H9 (cell line): ENCODE results near the gene LRRC15. TPM values are rescaled to one million over a fixed set of nuclear protein-coding genes. Genes with fewer than 3 reads are reported as not detected.

Experiments
- DNase-seq: peaks from one replicate; pipeline ENCODE4 v3.0.0-alpha.2; 2017
- H2AFZ ChIP-seq: one replicate; pipeline ENCODE4 v1.6.1; 2013; ENCODE audit warnings: mild to moderate bottlenecking, low read length, control low read depth, moderate library complexity
- H2AK5ac ChIP-seq: 2 replicates; pipeline ENCODE4 v1.6.1; 2013; ENCODE audit warnings: low read length, control low read depth, mixed read lengths; ENCODE audit not compliant: insufficient read length
- H2BK120ac ChIP-seq: one replicate; pipeline ENCODE4 v1.6.1; 2013; ENCODE audit warnings: low read depth, mild to moderate bottlenecking, low read length, control low read depth, inconsistent platforms; ENCODE audit not compliant: poor library complexity, severe bottlenecking
- H2BK12ac ChIP-seq: 2 replicates; pipeline ENCODE4 v1.6.1; 2013; ENCODE audit warnings: low read length, control low read depth, mixed read lengths, low read depth; ENCODE audit not compliant: insufficient read length
- H2BK15ac ChIP-seq: 2 replicates; pipeline ENCODE4 v1.6.1; 2013; ENCODE audit warnings: low read depth, low read length, control low read depth
- H2BK20ac ChIP-seq: one replicate; pipeline ENCODE4 v1.6.1; 2013; ENCODE audit warnings: low read depth, mild to moderate bottlenecking, low read length, control low read depth, inconsistent platforms; ENCODE audit not compliant: poor library complexity, severe bottlenecking
- H2BK5ac ChIP-seq: 2 replicates; pipeline ENCODE4 v1.6.1; 2013; ENCODE audit warnings: low read length, control low read depth, mixed read lengths; ENCODE audit not compliant: insufficient read length
- H3K14ac ChIP-seq: 2 replicates; pipeline ENCODE4 v1.6.1; 2013; ENCODE audit warnings: low read length, control low read depth; ENCODE audit not compliant: insufficient read depth
- H3K18ac ChIP-seq: 2 replicates; pipeline ENCODE4 v1.6.1; 2013; ENCODE audit warnings: low read depth, mild to moderate bottlenecking, mixed read lengths, low read length, control low read depth; ENCODE audit not compliant: insufficient read length
- H3K23ac ChIP-seq: 2 replicates; pipeline ENCODE4 v1.6.1; 2013; ENCODE audit warnings: low read length, control low read depth, mixed read lengths, low read depth; ENCODE audit not compliant: insufficient read length
- H3K23me2 ChIP-seq: 2 replicates; pipeline ENCODE4 v1.6.1; 2013; ENCODE audit warnings: low read depth, mild to moderate bottlenecking, mixed read lengths, low read length, control low read depth; ENCODE audit not compliant: insufficient read length, poor library complexity, severe bottlenecking
- H3K27ac ChIP-seq: 2 replicates; pipeline ENCODE4 v1.5.1; 2013; ENCODE audit warnings: low read length, control low read depth, mixed read lengths, low read depth; ENCODE audit not compliant: insufficient read length
- H3K27me3 ChIP-seq: 2 replicates; pipeline ENCODE4 v1.6.1; 2013; ENCODE audit warnings: low read length, control low read depth, inconsistent platforms; ENCODE audit not compliant: insufficient read depth
- H3K4ac ChIP-seq: 2 replicates; pipeline ENCODE4 v1.6.1; 2013; ENCODE audit warnings: low read depth, mild to moderate bottlenecking, control low read depth, inconsistent platforms, low read length, moderate library complexity
- H3K4me1 ChIP-seq: 2 replicates; pipeline ENCODE4 v1.6.1; 2013; ENCODE audit warnings: low read length, control low read depth, inconsistent platforms; ENCODE audit not compliant: insufficient read depth
- H3K4me2 ChIP-seq: 2 replicates; pipeline ENCODE4 v1.6.1; 2013; ENCODE audit warnings: low read length, control low read depth, mixed read lengths; ENCODE audit not compliant: insufficient read length, insufficient read depth
- H3K56ac ChIP-seq: 2 replicates; pipeline ENCODE4 v1.6.1; 2013; ENCODE audit warnings: low read depth, mild to moderate bottlenecking, mixed read lengths, low read length, control low read depth; ENCODE audit not compliant: insufficient read length
- H3K79me1 ChIP-seq: 2 replicates; pipeline ENCODE4 v1.6.1; 2013; ENCODE audit warnings: low read depth, mild to moderate bottlenecking, moderate library complexity, low read length, control low read depth, inconsistent platforms; ENCODE audit not compliant: insufficient read depth, poor library complexity, severe bottlenecking
- H3K79me2 ChIP-seq: 2 replicates; pipeline ENCODE4 v1.6.1; 2013; ENCODE audit warnings: low read length, control low read depth, inconsistent platforms; ENCODE audit not compliant: insufficient read depth
- H3K9ac ChIP-seq: 2 replicates; pipeline ENCODE4 v1.6.1; 2013; ENCODE audit warnings: low read length, control low read depth, mixed read lengths; ENCODE audit not compliant: insufficient read length; ENCODE audit errors: extremely low read depth
- H3K9me3 ChIP-seq: one replicate; pipeline ENCODE4 v1.6.1; 2013; ENCODE audit warnings: low read depth, low read length, inconsistent platforms; ENCODE audit not compliant: control insufficient read depth
- H3T11ph ChIP-seq: one replicate; pipeline ENCODE4 v1.6.1; 2013; ENCODE audit warnings: mild to moderate bottlenecking, low read length, control low read depth, inconsistent platforms
- H4K20me1 ChIP-seq: one replicate; pipeline ENCODE4 v1.6.1; 2013; ENCODE audit not compliant: control insufficient read depth, insufficient read length, insufficient read depth
- H4K5ac ChIP-seq: 2 replicates; pipeline ENCODE4 v1.6.1; 2013; ENCODE audit warnings: low read depth, mild to moderate bottlenecking, mixed read lengths, low read length, control low read depth; ENCODE audit not compliant: insufficient read length
- H4K8ac ChIP-seq: replicated peaks from 2 replicates; pipeline ENCODE4 v1.6.1; 2013; ENCODE audit warnings: low read length, control low read depth, mixed read lengths, low read depth; ENCODE audit not compliant: insufficient read length
- H4K91ac ChIP-seq: 2 replicates; pipeline ENCODE4 v1.6.1; 2013; ENCODE audit warnings: low read depth, mild to moderate bottlenecking, moderate library complexity, mixed read lengths, low read length, control low read depth; ENCODE audit not compliant: insufficient read length
- H3K27ac Mint-ChIP-seq, 3 experiments: 2 replicates in 2 of 3; 3 replicates in 1 of 3; pipeline ENCODE4 v1.8.0; 2020 to 2021; ENCODE audit warnings: mixed read lengths in 3 of 3, mild to moderate bottlenecking in 1 of 3, moderate library complexity in 1 of 3
- H3K27me3 Mint-ChIP-seq: 2 replicates; pipeline ENCODE4 v1.8.0; 2021; ENCODE audit warnings: low read depth, mild to moderate bottlenecking, moderate library complexity, mixed read lengths
- H3K36me3 Mint-ChIP-seq, 3 experiments: 2 replicates in 2 of 3; 3 replicates in 1 of 3; pipeline ENCODE4 v1.8.0; 2020 to 2021; ENCODE audit warnings: low read depth in 3 of 3, mixed read lengths in 3 of 3; ENCODE audit not compliant: insufficient read depth in 1 of 3
- H3K4me1 Mint-ChIP-seq, 2 experiments: 2 replicates each; pipeline ENCODE4 v1.8.0; 2020; ENCODE audit warnings: mixed read lengths in 2 of 2
- H3K4me3 Mint-ChIP-seq, 2 experiments: 2 replicates in 1 of 2; 3 replicates in 1 of 2; pipeline ENCODE4 v1.8.0; 2020 to 2021; ENCODE audit warnings: mild to moderate bottlenecking in 2 of 2, mixed read lengths in 2 of 2, moderate library complexity in 1 of 2
- H3K9me3 Mint-ChIP-seq, 2 experiments: 2 replicates in 1 of 2; 3 replicates in 1 of 2; pipeline ENCODE4 v1.8.0; 2020; ENCODE audit warnings: mild to moderate bottlenecking in 2 of 2, mixed read lengths in 2 of 2, moderate library complexity in 1 of 2
- CTCF ChIP-seq: fragments of 200-600 bp; sonication (generic); conservative IDR thresholded peaks from 3 replicates; pipeline ENCODE4 v1.8.0; 2021; ENCODE audit warnings: antibody characterized with exemption, mild to moderate bottlenecking
- WGBS: extraction: QIAGEN DNeasy Blood & Tissue Kit; methylation state at CpG from one replicate; pipeline ENCODE4 v1.1.7; 2013; ENCODE audit warnings: missing lambda C conversion rate, low lambda C conversion rate, mixed read lengths; ENCODE audit not compliant: insufficient read length; ENCODE audit errors: extremely low coverage; 5-methylcytosine and 5-hydroxymethylcytosine counted together
- total RNA-seq: library from RNA; stranded (reverse); gene quantifications from 2 replicates; pipeline ENCODE4 v1.2.1, GENCODE V29; 2021

The LRRC15 gene
- total RNA-seq, 1 experiment from 2014 or later, result 0.07 TPM

DNA sequence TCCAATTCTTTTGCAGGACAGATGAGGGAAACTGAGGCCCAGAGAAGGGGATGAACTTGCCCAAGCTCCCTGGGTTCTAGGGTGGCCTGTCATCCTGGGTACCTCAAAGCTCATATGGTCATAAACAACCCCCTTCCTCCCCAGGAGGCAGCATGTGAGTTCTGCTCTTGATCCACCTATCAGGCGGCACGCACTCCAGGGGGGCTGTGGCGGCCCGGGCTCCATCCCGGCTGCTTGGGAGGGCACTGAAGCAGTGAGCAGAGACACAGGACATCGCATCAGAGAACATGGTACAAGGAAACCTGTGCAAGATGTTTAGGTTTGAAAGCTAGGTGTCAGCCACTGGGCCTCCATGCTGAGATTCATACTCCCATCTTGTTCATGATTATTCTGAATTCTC is 52.6 kb downstream of the LRRC15 start:
- H3K18ac ChIP-seq, result no peak overlapping the region
- no peaks in the 10 kb centered on the region for H4K20me1 ChIP-seq
- no CpG with 5 or more reads among the region's 6 CpGs for WGBS
- H4K8ac ChIP-seq, result no peak overlapping the region
- H3K79me2 ChIP-seq, result no peaks in the 10 kb centered on the region
- no peak overlapping the region for H3T11ph ChIP-seq
- H2AK5ac ChIP-seq, result no peak overlapping the region
- Mint-ChIP-seq H3K36me3 (peaks cover 18 to 27% (median 20%) of the 10 kb centered on the region in 3 experiments), H3K4me1 (peaks cover 39 to 45% of the 10 kb centered on the region in 2 experiments), H3K27me3 (peaks cover 69% of the 10 kb centered on the region), H3K4me3 (no peak overlapping the region), H3K27ac (no peak overlapping the region), H3K9me3 (peaks cover 26 to 40% of the 10 kb centered on the region in 2 experiments)
- no peak overlapping the region for H3K23ac ChIP-seq
- H3K4me2 ChIP-seq, result no peak overlapping the region
- peaks cover 3% of the 10 kb centered on the region; the same call in 1 of the 2 replicates for H3K27me3 ChIP-seq
- H2BK15ac ChIP-seq, result no peak overlapping the region
- no peak for DNase-seq
- no peaks in the 10 kb centered on the region for H3K23me2 ChIP-seq
- H2BK120ac ChIP-seq, result no peak overlapping the region
- no peak overlapping the region for H4K5ac ChIP-seq
- H3K9ac ChIP-seq, result no peak overlapping the region
- H2BK5ac ChIP-seq, result no peak overlapping the region
- no peak overlapping the region for H3K4ac ChIP-seq
- H3K14ac ChIP-seq, result no peak overlapping the region
- no peak overlapping the region for H2BK12ac ChIP-seq
- no peak for TF ChIP-seq CTCF
- peaks cover 21% of the 10 kb centered on the region for H3K9me3 ChIP-seq
- no peaks in the 10 kb centered on the region; the same call in 1 of the 2 replicates for H3K4me1 ChIP-seq
- no peak overlapping the region for H3K56ac ChIP-seq
- no peak overlapping the region for H2AFZ ChIP-seq
- no peak overlapping the region for H3K27ac ChIP-seq
- no peak overlapping the region for H4K91ac ChIP-seq
- H3K79me1 ChIP-seq, result no peaks in the 10 kb centered on the region
- no peak overlapping the region for H2BK20ac ChIP-seq
